SH-SY5Y (cell line): ENCODE data around the gene OPN4.

Source experiments
- GATA2 ChIP-seq: IDR thresholded peaks from 2 replicates; pipeline ENCODE4 v1.6.1; 2011; ENCODE audit warnings: mild to moderate bottlenecking, low read depth, low read length
- GATA3 ChIP-seq: IDR thresholded peaks from 2 replicates; pipeline ENCODE4 v1.6.1; 2011; ENCODE audit warnings: low read depth, mild to moderate bottlenecking, low read length, moderate library complexity

Gene OPN4

DNA sequence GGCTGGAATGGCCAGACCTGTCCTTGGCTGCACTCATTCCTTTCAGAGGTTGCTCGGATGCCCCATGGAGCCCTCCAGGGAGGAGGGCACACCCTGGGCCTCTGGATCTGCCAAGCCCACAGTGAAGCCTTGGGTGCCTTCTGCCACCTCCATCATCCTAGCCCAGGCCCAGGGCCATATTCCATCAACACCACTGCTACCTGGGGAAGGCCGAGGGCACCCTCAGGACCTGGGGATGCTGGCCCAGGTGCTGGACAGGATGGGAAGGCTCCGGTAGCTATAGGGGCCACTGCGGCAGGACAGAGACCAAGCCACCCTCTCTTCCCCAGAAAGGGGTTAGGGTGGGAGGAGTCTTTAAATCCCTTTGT, 810 bp downstream of the OPN4 start:
- no peak for TF ChIP-seq GATA2
- TF ChIP-seq GATA3: no peak

DNA sequence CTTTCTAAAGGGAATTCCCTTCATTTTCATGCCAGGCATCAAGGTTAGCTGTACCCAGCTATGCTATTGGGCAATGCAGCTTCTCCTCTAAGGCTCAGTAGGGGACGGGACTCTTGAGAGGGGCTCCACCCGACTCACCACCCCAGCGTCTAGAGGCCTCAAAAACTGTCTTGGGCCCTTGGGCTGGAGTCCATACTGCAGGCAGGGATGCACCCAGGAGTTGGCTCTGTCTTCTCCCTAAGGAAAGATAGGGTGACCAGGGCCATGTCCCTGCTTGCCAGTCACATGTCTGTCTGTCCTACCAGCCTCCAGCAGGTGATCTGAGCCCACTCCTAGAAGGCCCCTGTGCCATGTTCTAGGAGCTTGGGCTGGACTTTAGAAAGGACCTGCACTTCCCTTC, 1.2 kb downstream of the OPN4 start:
- TF ChIP-seq GATA2 (no peak), GATA3 (no peak)

DNA sequence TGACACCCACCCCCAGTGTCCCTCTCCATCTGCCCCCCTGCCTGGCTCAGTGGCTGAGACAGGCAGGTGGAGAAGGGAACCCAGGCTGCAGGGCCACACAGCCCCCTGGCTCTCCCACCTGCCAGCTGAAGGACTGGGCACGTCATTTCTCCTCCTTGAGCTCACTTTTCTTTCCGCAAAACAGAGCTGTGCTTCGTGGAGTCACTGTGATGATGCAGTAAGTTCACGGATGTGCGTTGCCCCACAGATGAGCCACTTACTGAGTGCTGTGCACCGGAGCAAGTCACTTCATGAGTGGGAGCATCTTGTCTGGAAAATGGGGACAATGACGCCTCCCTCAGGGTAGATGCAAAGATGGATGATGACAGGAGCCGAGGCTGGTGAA, 2.7 kb downstream of the OPN4 start:
- TF ChIP-seq GATA3 (no peak), GATA2 (no peak)

DNA sequence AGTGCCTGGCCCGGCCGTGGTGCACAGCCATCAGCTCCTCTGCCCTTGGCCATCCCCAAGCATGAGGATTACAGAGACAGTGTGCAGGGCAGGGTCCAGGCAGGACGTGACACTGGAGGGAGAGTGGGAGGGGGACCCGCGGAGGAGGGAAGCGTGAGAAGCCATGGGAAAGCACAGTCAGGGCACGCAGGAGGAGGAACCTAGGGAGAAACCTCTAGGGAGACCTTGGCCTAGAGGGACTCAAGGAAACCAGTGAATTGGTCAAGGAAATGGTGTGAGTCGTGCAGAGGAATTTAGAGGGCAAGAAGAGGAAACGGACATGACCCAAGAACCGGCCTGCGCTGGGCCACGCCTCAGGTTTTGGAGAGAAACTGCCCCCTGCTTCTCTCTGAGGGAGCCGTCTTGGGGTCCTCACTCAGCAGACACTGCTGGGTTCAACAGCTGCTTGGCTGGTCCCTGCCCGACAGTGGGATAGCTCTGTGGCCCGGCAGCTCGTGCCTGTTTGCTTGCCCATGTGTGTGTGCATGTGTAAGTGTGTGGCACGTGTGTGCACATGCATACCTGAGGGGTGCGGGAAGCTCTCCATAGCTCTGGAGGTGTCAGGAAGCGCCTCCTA, 3.2 kb downstream of the OPN4 start:
- TF ChIP-seq GATA3 (no peak), GATA2 (no peak)

DNA sequence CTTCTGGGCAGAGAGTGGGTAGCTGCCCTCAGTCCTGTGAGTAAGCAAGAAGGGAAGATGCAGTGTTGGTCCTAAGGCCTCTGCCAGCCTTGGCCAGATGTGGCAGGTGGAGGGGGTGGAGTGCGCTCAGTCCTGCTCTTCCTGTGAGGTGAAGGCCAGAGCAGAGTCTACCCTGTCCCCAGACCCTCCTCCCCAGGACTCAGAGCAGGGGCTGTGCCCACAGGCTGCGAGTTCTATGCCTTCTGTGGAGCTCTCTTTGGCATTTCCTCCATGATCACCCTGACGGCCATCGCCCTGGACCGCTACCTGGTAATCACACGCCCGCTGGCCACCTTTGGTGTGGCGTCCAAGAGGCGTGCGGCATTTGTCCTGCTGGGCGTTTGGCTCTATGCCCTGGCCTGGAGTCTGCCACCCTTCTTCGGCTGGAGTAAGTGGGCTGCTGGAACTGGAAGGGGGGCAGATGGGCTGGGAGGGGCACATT, 4.0 kb downstream of the OPN4 start:
- no peak for TF ChIP-seq GATA3
- TF ChIP-seq GATA2: no peak

DNA sequence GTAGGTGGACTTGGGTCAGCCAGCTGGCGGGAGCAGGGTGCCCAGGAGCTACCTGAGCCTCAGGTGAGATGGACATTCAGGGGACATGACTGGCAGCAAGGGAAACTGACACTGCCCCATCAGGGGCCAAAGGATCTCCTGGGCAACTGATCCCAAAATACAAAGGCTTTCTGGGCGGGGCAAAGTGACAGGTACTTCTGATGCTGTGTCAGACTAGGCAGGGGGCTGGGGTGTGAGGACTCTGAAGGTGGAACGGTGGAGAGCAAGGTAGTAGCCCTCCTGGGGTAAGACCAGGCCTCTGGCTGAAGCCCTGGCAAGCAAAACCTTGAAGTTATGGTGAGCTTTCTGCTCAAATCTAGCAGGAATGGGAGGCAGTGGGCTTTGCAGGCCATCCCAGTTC, 4.4 kb downstream of the OPN4 start:
- TF ChIP-seq GATA3: no peak
- no peak for TF ChIP-seq GATA2

DNA sequence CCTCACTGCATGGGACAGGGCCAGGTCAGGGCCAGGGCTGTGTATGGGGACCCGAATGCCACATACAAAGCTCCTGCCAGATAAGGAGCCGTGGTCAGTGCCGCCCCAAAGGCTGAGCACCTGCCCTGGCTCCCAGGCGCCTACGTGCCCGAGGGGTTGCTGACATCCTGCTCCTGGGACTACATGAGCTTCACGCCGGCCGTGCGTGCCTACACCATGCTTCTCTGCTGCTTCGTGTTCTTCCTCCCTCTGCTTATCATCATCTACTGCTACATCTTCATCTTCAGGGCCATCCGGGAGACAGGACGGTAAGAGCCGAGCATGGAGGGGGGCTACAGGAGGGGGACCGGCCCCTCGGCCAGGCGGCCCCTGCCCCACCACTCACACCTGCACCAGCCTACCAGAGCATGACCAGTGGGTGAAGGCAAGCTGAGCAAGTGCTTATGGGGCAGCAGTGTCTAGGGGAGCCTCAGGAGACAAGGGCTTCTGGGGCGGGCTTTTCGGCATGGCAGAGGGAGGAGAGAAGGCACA, 4.9 kb downstream of the OPN4 start:
- TF ChIP-seq GATA3: no peak
- TF ChIP-seq GATA2: no peak

DNA sequence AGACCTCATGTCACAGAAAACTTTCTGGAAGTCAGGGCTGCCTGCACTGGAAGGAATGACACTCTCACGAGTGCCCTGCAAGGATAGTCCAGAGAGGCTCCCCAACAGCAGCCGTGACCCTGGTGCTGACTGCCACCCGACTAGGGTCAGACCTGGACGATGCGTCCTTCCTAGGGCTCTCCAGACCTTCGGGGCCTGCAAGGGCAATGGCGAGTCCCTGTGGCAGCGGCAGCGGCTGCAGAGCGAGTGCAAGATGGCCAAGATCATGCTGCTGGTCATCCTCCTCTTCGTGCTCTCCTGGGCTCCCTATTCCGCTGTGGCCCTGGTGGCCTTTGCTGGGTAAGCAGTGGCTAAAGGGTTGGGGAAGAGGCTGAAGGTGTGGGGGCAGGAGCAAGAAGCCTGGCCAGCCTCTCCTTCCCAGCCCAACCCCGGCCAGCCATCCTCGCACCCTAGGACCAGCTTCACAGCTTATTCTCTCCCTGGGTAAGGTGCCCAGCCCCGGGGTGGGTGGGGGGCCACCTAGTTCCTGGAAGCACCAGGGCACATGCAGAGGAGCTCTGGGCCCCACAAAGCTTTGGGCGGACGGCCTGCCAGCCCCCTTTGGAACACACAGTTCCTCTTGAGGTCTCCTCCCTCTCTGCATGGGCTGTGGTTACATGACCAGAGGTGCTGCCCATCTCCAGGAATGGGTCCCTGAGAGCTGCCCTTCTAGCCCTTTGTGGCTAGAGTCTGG, 5.5 kb downstream of the OPN4 start:
- TF ChIP-seq GATA2 (no peak), GATA3 (no peak)

DNA sequence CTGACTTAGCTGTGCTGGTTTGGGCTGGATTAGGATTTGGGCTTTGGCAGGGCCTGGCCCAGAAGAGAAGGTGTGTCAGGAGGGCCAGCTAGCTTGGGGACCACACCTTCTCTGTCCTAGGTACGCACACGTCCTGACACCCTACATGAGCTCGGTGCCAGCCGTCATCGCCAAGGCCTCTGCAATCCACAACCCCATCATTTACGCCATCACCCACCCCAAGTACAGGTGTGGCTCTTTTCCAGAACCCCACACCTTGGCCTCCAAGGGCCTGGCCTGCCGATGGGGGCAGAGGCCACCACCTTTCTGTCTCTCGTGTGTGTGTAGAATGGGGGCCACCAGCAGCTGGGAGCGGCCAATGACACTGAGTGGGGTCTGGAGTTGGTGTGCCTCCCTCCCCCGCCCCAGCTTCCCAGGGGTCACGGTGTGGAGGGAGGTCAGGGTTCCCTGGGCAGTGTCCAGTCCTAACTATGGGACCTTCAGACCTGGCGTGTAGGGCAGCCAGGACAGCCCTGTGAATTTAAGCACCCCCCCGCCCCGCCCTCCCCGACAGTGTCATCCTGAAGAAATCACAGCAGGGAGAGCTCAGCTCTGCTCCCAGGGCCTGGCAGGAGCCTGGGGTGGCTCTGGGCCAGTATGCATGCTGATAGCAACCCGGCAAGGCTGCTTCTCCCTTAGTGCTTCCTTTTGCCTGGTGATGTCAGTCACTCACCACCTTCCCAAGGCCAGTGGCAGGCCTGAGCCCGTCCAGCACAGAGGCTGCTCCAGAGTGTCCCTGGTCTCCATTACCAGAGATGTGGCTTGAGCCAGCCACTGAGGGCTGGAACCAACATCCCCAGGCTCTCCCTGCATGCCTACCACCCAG, 7.0 kb downstream of the OPN4 start:
- TF ChIP-seq GATA3: no peak
- TF ChIP-seq GATA2: no peak

DNA sequence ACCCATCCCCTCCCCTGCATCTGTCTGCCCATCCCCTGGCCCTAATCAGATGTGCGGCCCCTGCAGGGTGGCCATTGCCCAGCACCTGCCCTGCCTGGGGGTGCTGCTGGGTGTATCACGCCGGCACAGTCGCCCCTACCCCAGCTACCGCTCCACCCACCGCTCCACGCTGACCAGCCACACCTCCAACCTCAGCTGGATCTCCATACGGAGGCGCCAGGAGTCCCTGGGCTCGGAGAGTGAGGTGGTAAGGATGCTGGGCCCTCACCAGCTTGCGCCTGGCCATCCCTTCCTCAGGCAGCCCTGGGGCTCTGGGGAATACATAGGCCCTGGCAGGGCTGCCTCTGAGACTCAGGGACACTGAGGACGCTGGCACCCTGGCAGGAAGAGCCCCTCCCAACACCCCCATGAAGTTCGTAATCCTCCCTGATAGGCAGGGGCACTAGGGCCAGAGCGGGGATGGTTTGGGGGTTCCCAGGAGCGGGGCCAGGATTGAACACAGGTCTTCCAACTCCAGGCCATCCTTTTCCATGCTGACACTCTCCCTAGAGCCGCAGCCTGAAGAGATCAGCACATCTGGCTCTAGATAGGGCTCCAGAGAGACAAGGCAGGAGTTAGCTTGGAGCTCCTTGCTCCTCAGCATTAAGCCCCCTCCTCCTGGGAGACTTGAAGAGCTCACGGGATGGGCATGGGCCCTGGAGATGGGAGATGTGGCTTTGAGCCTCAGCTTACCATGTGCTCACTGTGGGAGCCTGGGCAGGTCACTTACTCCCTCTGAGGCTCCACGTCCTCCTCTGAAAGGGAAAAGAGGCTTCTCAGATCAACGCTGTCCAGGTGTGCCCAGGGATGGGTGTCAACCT, 8.1 kb downstream of the OPN4 start:
- no peak for TF ChIP-seq GATA2
- no peak for TF ChIP-seq GATA3

DNA sequence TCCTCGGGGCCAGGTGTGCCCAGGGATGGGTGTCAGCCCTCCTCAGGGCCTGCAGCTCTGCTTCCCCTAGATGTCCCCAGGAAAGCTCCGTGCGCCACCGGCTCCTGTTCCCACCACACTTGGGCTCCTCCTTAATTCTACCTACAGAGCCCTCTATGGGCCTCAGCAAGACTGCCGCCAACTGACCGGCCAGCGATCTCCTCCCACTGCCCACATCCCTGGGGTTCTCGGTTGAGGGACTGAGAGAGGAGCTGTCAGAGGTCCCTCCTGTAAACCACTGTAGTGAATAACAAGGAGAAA, 8.6 kb downstream of the OPN4 start:
- TF ChIP-seq GATA3 (no peak), GATA2 (no peak)

DNA sequence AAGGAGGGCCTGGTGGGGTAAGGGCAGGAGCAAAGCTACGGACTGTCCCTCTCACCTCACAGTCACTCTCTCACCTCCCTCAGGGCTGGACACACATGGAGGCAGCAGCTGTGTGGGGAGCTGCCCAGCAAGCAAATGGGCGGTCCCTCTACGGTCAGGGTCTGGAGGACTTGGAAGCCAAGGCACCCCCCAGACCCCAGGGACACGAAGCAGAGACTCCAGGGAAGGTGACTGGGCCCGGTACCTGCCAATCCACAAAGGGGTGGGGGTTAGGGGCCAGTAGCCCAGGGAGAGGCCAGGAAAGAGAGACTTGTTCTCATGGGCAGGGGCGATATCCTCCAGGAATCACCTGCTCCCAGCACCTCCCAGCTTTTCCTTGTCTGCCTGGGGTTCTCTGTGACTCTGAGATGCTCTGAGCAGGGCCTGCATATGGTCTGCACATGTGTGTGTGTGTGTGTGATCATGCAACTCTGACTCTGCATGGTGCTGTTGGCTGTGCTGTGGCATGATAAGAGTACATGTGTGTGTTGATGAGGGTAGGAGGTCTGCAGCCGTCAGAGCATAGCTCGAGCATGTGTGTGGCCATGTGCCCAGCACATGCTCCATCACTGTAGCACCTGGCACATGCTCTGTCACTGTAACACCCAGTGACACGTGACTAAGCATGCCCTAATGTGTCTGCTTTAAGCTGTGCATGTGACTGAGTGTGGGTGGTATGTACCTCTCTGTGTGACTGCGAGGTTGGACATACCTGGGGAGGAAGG, 9.4 kb downstream of the OPN4 start:
- TF ChIP-seq GATA3 (no peak), GATA2 (no peak)
